Measurements from ENCODE around the gene IL10.

The IL10 gene

DNA sequence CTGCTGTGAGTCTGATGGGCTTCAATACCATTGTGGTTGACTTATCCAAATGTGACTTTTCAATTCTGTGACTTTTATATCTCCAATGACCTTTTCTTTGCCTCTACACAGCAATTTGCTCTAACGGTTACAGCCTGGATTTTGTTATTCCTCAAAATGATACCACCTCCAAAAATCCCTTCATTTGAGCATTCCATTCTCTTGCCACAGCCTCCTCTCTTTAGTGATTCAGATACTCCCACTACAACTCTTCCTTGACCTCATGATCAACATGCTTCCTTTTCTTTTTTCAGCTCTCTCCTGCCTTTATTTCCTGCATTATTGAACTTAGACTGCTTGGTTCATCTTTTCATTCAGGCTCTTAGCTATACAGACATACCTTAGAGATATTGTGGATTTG is 18.3 kb downstream of the IL10 start:
- H3K9ac ChIP-seq (ENCODE audit: low read depth, low read length, poor library complexity, severe bottlenecking) = no peak overlapping the region
- no peak overlapping the region for H3K4me2 ChIP-seq (ENCODE audit: low read depth, low read length, poor library complexity, severe bottlenecking)
- H3K79me2 ChIP-seq (ENCODE audit: insufficient read depth, low read length) = no peaks in the 10 kb centered on the region
- peaks cover 32% of the 10 kb centered on the region for H3K4me1 ChIP-seq (ENCODE audit: insufficient read depth, low read length, poor library complexity, severe bottlenecking)
- no peaks in the 10 kb centered on the region for H4K20me1 ChIP-seq (ENCODE audit: insufficient read depth, low read length, poor library complexity, severe bottlenecking)
- TF ChIP-seq, protein P1, sequence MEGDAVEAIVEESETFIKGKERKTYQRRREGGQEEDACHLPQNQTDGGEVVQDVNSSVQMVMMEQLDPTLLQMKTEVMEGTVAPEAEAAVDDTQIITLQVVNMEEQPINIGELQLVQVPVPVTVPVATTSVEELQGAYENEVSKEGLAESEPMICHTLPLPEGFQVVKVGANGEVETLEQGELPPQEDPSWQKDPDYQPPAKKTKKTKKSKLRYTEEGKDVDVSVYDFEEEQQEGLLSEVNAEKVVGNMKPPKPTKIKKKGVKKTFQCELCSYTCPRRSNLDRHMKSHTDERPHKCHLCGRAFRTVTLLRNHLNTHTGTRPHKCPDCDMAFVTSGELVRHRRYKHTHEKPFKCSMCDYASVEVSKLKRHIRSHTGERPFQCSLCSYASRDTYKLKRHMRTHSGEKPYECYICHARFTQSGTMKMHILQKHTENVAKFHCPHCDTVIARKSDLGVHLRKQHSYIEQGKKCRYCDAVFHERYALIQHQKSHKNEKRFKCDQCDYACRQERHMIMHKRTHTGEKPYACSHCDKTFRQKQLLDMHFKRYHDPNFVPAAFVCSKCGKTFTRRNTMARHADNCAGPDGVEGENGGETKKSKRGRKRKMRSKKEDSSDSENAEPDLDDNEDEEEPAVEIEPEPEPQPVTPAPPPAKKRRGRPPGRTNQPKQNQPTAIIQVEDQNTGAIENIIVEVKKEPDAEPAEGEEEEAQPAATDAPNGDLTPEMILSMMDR (conservative IDR thresholded peaks at IDR 0.05; ENCODE audit: low read length) = no peak
- no peak for TF ChIP-seq EZH2phosphoT487 (IDR thresholded peaks at IDR 0.05; ENCODE audit: borderline replicate concordance)
- H3K36me3 ChIP-seq (ENCODE audit: insufficient read depth, low read length) = no peaks in the 10 kb centered on the region
- no peaks in the 10 kb centered on the region for H3K9me2 ChIP-seq (replicated peaks; ENCODE audit: low read depth, low read length)
- peaks cover 6% of the 10 kb centered on the region; the same call in 1 of the 2 replicates for H3F3A ChIP-seq (ENCODE audit: low read depth)
- no peaks in the 10 kb centered on the region for H3K9me3 ChIP-seq (ENCODE audit: insufficient read depth, low read depth, low read length)
- no peaks in the 10 kb centered on the region for H3K27me3 ChIP-seq (ENCODE audit: insufficient read depth, low read length, poor library complexity, severe bottlenecking)
- H2AFZ ChIP-seq (ENCODE audit: low read length) = no peak overlapping the region
- H3K4me3 ChIP-seq (ENCODE audit: low read length, poor library complexity, severe bottlenecking) = no peak overlapping the region

GRCh38 chr1:206753141-206753540 is 19.2 kb downstream of the IL10 start:
- no peak overlapping the region for H3K9ac ChIP-seq (ENCODE audit: low read depth, low read length, poor library complexity, severe bottlenecking)
- H3K27me3 ChIP-seq (ENCODE audit: insufficient read depth, low read length, poor library complexity, severe bottlenecking) = no peaks in the 10 kb centered on the region
- no peak overlapping the region for H3K4me2 ChIP-seq (ENCODE audit: low read depth, low read length, poor library complexity, severe bottlenecking)
- TF ChIP-seq, protein P1 (conservative IDR thresholded peaks at IDR 0.05; ENCODE audit: low read length) = no peak
- TF ChIP-seq EZH2phosphoT487 (IDR thresholded peaks at IDR 0.05; ENCODE audit: borderline replicate concordance) = no peak
- H3K79me2 ChIP-seq (ENCODE audit: insufficient read depth, low read length) = no peaks in the 10 kb centered on the region
- H2AFZ ChIP-seq (ENCODE audit: low read length) = no peak overlapping the region
- peaks cover 23% of the 10 kb centered on the region for H3K4me1 ChIP-seq (ENCODE audit: insufficient read depth, low read length, poor library complexity, severe bottlenecking)
- no peaks in the 10 kb centered on the region for H3K9me2 ChIP-seq (replicated peaks; ENCODE audit: low read depth, low read length)
- H4K20me1 ChIP-seq (ENCODE audit: insufficient read depth, low read length, poor library complexity, severe bottlenecking) = no peaks in the 10 kb centered on the region
- H3F3A ChIP-seq (ENCODE audit: low read depth) = peaks cover 6% of the 10 kb centered on the region; the same call in 1 of the 2 replicates
- no peaks in the 10 kb centered on the region for H3K9me3 ChIP-seq (ENCODE audit: insufficient read depth, low read depth, low read length)
- no peak overlapping the region for H3K4me3 ChIP-seq (ENCODE audit: low read length, poor library complexity, severe bottlenecking)
- H3K36me3 ChIP-seq (ENCODE audit: insufficient read depth, low read length) = no peaks in the 10 kb centered on the region

- TF ChIP-seq, protein P1 (conservative IDR thresholded peaks at IDR 0.05; ENCODE audit: low read length) = no peak
- TF ChIP-seq EZH2phosphoT487 (IDR thresholded peaks at IDR 0.05; ENCODE audit: borderline replicate concordance) = no peak
- Histone ChIP-seq H3K4me2 (ENCODE audit: low read depth, low read length, poor library complexity, severe bottlenecking) (no peak overlapping the region), H3K4me1 (ENCODE audit: insufficient read depth, low read length, poor library complexity, severe bottlenecking) (peaks cover 17% of the 10 kb centered on the region)
These were observed 19.8 kb downstream of the IL10 start for GRCh38 chr1:206752481-206752880.

More at GRCh38 chr1:206752481-206752880, 19.8 kb downstream of the IL10 start:
- Histone ChIP-seq H3K9me3 (ENCODE audit: insufficient read depth, low read depth, low read length) (no peaks in the 10 kb centered on the region), H4K20me1 (ENCODE audit: insufficient read depth, low read length, poor library complexity, severe bottlenecking) (no peaks in the 10 kb centered on the region), H3K36me3 (ENCODE audit: insufficient read depth, low read length) (no peaks in the 10 kb centered on the region), H3K9me2 (replicated peaks; ENCODE audit: low read depth, low read length) (no peaks in the 10 kb centered on the region), H3K4me3 (ENCODE audit: low read length, poor library complexity, severe bottlenecking) (no peak overlapping the region), H3F3A (ENCODE audit: low read depth) (peaks cover 3% of the 10 kb centered on the region; the same call in 1 of the 2 replicates), H3K79me2 (ENCODE audit: insufficient read depth, low read length) (no peaks in the 10 kb centered on the region), H3K9ac (ENCODE audit: low read depth, low read length, poor library complexity, severe bottlenecking) (no peak overlapping the region), H3K27me3 (ENCODE audit: insufficient read depth, low read length, poor library complexity, severe bottlenecking) (no peaks in the 10 kb centered on the region), H2AFZ (ENCODE audit: low read length) (no peak overlapping the region)

Data from Loucy (cell line).